ENCODE measurements around the gene CDIP1.

DNA sequence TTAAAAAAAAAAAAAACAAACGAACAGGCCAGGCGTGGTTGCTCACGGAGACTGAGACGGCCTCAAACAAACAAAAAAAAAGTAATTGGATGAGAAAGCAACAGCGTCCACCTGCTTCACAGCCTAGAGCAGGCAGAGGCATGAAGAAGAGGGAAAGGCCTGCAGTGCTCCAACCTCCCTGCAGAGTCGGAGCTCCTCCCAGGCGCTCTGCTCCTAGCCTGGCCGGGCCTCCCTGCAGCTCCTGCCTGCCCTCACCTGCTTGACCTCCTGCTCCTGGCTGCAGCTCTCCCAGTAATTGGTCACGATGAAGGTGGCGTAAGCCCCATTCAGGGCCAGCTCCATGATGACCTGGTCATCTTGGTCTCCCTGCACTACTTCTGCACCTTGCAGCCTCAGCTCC is 69.6 kb downstream of the CDIP1 start:
- TF ChIP-seq, protein P1, sequence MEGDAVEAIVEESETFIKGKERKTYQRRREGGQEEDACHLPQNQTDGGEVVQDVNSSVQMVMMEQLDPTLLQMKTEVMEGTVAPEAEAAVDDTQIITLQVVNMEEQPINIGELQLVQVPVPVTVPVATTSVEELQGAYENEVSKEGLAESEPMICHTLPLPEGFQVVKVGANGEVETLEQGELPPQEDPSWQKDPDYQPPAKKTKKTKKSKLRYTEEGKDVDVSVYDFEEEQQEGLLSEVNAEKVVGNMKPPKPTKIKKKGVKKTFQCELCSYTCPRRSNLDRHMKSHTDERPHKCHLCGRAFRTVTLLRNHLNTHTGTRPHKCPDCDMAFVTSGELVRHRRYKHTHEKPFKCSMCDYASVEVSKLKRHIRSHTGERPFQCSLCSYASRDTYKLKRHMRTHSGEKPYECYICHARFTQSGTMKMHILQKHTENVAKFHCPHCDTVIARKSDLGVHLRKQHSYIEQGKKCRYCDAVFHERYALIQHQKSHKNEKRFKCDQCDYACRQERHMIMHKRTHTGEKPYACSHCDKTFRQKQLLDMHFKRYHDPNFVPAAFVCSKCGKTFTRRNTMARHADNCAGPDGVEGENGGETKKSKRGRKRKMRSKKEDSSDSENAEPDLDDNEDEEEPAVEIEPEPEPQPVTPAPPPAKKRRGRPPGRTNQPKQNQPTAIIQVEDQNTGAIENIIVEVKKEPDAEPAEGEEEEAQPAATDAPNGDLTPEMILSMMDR (IDR thresholded peaks at IDR 0.05) = no peak
- no peak for TF ChIP-seq POLR2AphosphoS5 (IDR thresholded peaks at IDR 0.05)

Measured in upper lobe of left lung (tissue), 4 donors.